HG03066 (cell line): ENCODE data around the gene GSDME.

Experiments
- ATAC-seq: cut with Tn5 transposase; IDR thresholded peaks from one replicate; pipeline ENCODE4 v1.9.1; 2021; ENCODE audit warnings: low read depth; ENCODE audit not compliant: unreplicated experiment

The GSDME gene

DNA sequence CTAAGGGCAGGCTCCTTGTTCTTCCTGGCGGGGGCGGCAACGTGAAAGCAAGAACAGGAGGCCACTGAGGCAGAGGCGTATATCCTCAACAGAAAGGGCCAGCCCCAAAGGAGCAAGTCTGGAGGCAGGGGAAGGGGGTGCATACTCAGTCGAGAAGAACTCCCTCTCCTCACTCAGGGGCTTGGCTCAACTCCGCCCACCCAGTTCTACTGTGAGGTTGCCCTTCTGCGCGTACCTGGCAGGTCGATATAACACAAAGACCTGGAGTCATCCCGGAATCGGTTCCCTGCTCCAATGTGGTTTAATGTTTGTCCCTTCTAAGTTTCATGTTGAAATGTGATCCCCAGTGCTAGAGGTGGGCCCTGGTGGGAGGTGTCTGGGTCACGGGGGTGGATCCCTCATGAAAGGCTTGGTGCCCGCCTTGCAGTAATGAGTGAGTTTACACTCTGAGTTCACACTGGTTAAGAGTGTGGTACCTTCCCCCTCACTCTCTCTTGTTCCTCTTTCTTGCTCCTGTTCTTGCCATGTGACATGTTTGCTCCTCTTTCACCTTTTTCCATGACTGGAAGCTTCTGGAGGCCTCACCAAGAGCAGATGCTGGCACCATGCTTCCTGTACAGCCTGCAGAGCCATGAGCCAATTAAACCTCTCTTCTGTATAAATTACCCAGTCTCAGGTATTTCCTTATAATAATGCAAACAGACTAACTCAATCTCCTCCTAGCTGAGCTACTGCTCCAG lies 32.6 kb downstream of the GSDME start:
- no peak for ATAC-seq

DNA sequence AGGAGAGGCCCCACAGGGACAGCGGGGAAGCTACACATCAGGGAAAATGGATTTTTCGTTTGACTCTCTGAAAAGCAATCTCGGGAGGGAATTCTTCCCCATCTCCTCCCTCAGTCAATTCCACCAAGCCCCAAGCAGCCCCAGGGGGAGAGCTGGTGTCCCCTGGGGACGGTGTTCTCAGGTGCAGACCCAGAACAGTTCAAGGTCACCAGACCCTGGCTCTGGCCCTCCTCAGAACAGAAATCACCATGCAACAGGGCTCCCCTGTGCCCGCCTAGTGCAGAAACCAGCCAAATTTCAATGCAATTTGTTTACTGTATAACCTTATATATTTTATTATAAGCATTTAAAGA lies 34.1 kb downstream of the GSDME start:
- no peak for ATAC-seq

DNA sequence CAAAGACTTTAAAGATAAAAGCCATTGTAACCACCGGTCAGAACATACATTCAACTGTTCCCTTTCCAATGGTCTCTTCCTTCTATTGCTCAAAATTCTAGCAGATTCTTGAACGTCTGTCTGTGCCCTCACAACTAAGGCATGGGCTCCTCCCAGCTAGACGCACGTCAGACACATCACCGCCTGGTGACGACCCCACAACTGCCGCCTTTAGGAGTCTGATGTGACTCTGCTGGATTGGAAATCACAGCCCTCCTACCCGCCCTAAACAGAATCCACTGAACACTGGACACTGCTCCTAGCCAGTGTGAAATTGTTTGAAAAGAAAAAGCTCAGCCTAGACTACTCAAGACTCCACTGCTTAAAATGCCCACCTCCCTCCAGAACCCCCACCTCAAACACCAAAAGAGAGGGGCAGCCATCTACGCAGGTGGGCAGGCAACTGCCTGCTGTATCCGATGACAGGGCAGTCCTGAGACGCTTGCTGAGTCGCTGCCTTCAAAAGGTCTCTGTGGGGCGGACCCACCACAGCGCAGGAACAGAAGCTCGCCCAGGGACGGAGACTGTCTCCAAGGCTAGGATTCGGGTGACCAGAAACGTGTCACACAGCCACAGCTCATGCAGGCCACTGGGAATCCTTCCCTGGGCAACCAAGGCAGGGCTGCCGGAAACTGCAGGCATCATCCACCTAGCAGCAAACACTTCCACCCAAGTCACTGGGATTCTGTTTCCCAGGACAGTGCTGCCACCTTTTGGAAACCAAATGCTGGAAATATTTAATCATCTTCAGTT lies 34.7 kb downstream of the GSDME start:
- no peak for ATAC-seq

DNA sequence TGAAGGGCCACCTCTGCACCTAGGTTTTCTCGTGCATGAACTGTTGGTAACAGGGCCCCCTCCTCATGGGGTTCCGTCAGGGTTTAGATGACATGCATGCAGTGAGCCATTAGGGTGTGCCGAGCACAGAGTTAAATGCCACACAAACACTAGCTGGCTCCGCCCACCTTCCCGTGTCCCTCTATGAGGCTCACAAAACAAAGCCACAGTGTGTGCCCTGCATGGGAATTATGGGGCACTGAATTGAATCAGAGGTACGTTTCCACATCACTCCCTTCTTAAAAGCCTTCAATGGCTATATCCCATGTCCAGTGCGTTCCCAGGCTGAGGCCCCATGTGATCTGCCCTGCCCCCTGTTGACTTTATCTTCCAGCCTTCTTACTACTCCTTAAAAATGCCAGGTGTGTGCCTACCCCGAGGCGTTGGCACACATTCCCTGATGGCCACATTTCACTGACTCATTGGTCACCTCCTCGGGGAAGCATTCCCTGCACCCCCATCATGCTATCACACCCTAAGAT lies 35.7 kb downstream of the GSDME start:
- ATAC-seq: no peak

DNA sequence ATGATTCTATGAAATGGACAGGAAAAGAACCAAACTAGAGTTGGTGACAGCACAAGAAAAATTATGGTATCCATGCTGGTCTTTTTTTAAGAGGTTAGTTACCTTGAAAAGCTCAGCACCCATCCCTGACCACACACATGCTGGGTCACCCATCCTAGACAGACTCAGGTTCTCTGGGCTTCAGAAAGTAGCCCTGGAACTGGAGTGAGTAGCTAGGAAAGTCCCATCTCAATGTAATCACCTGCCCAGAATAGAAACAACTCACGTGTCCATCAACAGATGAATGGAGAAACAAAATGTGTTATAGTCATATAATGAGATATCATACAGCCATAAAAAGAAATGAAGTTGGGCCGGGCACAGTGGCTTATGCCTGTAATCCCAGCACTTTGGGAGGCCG lies 37.0 kb downstream of the GSDME start:
- no peak for ATAC-seq

DNA sequence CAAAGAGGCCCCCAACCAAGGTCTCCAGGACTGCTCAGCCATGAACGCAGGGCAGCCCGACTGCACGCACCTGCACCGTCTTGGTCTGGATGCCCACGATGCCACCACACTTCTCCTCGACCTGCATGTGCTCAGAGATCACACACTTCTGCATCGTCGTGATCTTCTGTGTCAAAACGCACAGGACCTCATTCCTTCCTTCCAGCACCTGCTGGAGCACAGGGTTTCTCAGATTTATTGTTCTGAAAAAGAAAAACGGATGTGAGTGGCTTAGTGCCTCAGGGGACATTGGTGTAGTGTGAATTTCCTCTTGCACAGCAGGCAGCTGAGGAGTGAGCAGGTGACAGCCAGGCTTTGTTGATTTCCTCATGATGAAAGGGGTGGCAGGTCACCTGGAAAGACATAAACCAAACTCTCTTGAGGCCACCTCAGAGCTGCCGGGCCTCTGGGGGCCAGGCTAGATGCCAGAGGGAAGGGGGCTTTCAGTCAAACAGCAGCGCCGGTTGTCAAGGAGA lies 38.2 kb downstream of the GSDME start:
- peak; percentile 70 for ATAC-seq

DNA sequence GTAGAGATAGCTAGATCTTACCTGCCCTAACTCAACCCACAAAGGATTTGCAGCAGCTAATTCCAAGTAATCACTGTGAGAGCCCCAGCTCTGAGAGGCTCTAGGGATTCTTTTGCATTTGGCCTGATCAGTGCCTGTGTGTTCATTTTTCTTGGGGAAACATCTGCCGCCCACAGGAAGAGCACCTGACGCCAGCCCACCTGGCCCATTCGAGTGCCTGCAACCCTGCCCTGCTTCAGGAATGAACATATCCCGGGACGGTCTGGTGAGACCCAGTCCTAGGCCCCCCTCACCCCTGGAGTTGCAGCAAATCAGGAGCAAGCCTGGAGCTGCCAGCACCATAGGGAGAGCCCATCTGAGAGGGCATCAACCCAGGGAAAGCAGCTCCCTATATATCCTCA lies 38.8 kb downstream of the GSDME start:
- ATAC-seq: peak; percentile 3

DNA sequence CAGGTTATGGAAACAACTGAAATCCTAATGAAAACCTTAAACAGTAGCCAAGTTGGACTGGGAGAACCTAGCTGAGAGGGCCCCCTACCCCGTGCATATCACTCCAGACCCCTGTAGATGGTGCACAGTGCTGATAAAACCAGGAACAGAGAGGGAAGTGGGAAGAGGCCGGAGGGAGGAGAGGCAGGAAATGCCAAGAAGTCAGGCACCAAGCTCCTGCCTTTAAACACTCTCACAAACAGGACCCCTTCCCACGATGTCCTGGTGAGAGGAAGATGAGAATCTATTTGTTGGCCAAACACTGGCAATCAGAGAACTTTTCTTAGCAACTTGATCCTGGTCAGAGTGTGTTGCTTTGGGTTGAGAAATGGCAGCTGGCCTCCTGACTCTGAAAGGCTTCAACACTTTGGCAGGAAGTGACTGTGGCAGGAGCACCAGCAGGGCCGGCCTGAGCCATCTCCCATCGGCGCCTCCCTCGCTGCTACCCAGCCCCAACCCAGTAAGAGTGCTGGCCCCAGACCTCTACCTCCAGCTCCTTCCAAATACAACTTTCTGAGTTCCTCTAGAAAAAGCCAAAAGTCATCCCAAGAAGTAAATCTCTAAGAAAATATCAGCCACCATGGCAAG lies 39.5 kb downstream of the GSDME start:
- no peak for ATAC-seq

DNA sequence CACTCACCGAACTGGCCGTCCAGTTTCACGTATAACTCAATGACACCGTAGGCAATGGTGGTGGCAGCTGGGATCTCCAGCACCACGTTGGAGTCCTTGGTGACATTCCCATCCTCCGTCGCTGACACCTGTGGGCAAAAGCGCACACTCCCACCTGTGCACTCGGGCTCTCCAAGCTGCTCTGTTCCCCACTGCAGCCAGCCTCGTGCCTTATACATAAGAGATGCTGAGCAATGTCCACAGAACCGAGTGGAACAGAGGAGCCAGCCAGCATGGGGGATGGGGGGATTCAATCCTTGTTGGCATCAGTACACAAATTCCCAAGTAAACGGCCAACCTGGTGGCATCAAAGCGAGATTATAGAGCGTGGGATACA lies 40.0 kb downstream of the GSDME start:
- no peak for ATAC-seq

DNA sequence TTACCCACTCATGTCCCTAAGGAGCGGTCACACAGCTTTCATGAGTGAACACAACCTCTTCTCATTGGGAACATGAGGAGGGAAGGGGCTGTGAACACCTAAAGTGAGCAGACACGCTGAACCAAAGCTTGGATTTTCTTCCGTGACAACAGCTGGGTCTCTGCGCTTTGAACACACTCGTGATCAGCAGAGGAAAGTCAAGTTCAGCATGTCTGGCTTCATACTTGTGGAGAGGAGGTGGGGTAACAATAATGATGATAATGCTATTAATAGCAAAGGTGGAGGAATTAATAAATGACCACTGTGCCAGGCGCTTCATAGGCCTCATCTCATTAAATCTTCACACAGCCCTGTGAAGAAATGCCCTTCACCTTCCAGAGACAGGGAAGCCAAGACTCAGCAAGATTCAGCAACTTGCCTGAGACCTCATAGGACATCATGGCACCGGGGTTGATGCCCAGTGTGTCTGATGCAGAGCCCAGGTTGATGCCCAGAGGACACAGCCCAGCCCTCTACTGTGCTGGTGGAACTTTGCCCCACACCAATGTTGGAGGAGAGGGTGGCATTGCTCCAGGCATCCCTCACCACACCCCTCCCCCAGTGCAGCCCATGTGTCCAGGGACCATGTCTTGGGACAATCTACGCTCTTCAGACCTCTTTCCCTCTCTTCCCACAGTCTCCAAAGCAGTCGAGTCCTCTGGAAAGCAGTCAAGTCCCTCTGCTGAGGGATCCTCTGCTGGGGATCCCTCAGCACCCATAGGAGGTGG lies 40.6 kb downstream of the GSDME start:
- no peak for ATAC-seq

DNA sequence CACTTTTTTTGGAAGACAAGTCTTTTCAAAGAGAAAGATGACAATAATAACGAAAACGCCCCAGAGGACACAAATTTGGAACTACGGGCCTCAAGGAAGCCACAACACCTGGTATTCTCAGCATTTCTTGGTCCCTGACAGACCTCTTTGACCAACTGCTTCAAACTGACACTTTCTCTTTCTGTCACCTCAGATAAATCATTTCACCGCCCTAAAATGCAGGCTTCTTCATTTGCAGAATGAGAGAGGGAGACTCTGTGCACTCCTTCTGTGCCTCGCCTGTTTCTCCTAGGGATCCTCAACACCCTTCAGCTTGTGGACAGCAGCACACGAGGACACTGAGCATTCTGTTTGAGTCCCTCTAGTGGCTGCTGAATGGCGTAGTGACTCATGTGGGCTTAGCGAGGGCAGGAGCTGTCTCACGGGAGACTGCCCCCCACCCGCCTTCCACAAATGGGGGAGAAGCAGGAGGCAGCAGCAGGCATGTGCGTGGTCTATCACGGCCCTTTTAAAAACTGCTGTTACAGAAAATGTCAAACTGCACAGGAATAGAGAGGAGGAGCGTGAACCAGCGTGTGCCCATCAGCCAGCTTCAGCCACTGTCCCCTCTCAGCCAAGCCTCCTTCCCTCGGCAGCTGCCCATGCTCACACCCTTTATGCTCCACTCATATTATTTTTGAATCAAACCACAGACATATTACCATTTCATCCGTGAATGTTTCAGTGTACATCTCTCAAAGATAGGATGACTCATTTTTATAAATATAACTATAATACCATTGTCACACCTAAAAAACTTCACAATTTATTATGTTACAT lies 41.4 kb downstream of the GSDME start:
- ATAC-seq: peak; percentile 53

DNA sequence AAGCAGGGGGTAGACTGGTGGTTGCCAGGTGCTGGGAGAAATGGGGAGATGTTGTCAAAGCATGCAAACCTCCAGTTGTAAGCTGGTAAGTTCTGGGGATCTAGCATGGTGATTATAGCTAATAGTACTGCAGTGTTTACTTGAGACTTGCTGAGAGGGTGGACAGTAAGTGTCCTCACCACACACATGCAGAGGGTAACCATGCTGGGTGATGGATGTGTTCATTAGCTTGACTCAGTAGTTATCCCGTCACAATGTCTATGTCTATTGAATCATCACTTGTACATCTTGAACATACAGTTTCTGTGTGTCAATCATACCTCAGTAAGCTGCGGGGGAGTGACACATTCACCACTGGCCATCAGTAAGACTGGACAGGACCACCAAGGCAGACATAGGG lies 42.1 kb downstream of the GSDME start:
- ATAC-seq: peak; percentile 0

DNA sequence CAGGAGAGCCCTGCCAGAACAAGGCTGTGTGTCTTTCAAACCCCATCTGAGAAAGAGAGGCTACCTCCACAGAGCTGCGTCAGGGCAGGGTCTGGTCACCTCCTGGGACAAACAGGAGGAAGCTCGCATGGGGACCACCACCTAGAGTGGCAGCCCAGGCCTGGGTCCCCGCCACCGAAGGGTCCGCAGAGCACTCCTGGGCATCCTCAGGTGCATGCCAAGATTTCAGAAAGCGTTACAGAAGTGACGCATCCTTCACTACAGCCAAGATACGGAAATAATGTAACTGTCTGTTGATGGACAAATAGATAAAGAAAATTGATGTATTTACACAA lies 42.6 kb downstream of the GSDME start:
- no peak for ATAC-seq

DNA sequence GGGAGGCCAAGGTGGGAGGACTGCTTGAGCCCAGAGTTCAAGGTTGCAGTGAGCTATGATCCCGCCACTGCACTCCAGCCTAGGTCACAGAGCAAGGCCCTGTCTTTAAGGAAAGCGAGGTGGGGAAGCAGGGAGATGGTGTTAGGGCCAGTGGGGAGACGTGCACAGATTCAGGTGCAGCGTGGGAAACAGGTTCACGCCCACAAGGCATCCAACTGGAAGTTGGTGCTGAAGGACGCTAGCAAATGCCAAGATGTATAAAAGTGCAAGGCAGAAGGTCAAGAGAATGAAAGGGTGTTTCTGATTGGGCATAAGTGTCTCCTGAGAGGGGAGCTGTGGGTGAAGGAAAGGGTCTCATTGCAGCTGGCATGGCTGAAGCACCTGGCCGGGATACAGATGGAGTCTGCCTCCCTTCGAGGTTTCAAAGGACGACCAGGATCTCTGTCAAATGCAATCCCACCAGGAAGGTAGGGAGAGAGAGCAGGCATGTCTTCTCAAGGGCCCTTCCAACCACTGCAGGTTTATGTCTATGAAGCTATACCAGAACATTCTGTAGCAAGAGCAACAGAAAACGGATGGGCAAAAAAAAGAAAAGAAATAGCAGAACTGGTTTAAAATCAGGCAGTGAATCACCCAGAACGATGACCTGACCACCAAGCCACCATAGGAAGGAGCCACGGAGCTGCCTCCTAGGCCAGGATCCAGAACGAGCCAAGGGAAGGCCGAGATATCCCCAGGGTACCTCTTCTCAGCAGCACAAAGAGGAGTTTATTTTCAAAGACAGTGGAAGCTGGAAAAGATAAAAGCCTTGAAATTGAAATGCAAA lies 43.2 kb downstream of the GSDME start:
- ATAC-seq: no peak

DNA sequence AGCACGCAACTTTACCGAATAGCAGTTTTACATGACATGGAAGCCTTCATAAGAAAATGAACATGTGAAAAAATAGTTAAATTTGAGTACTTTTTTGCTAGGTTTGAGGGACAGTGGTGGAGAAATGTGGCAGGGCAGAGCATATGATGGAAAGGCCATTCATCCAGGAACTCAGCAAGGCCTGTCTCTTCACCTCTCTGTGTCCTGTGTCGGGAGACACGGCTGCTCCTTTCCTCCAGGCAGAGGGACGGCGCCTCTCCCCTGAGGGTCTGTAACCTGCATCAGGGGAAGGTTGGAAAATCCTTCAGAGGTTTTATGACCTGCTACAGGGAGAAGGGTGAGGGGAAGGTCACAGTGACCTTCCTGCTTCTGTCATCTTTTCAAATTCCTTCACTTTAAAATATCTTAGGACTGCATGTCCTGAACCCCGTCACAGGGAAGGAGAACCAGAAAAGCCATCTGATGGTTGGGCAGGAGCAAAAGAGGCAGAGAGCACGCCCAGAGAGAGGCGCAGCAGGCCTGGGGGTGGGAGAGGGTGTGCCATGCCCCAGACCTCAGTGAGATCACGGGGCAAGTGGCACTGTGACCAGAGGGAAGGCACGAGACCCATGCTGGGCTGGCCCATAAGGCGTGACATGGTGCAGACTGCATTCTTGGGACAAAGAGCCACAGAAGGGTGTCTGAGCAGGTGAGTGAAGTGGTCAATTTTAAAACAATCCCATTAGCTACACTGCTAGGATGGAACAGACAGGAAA lies 44.0 kb downstream of the GSDME start:
- ATAC-seq: no peak

DNA sequence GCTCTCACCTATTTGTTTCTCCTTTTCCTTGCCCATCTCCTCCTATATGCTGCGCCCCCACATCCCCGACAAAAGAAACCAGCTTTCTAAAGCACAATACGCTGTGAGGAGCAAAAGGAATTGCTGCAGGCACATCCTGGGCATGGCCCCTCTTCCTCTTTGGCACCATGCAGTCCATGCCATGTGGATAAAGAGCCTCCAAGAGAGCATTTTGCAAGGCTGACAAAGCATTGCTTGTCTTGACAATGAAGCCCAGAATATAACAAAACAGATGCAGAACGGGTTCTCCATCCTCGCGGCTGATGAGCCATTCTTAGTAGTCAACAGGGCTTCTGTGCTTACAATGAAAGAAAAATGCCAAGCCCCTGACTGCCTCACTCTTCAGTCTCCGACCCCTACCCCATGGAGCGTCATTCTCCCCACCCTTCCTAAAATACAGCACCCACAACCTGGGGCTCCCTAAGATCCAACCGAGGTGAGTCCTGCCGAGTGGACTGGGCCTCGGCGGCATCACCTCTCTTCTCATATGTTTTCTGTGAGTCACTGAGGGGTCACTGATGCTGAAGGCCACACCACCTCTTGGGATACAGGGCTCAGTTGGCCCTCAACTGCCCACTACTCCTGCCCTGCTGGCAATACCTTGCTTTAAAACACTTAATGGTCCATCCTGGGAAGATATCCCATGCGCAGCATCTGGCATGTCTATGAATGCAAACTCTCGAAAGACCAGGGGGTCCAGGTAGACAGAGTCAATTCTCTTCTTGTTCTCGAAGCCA lies 47.5 kb downstream of the GSDME start:
- no peak for ATAC-seq

DNA sequence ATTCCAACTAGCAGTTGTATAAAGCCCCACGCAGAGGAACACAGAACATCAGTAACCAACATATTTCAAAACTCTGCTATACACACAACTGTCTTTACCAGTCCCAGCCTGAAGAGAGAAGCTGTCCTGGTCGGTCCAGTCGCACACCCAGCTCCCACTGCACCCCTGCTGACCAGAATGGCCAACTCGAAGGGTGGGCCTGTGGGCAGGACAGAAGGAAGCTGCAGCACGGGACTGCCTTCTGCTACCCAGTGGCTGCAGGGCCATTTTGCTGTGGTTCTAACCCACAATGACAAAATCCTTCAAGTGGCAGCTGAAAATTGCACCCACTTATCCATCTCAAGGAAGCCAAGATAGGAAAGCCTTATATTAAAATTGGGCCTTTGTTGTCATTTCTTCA lies 48.2 kb downstream of the GSDME start:
- no peak for ATAC-seq
